ENCODE data around the gene PRM1. TPM values are rescaled to one million over a fixed set of nuclear protein-coding genes. Genes with fewer than 3 reads are reported as not detected.

PRM1 gene
- total RNA-seq (2021): 0.48 TPM in 1 of 3 replicates, not detected in the others
- Bru-seq, nascent RNA: not detected
- long read RNA-seq, experiment 1, partial matches to known transcripts: 0 of 1 reads
- long read RNA-seq, experiment 1, other reads (novel, unspliced or antisense): 0 of 1 reads
- long read RNA-seq, experiment 2: 0 reads
- long read RNA-seq, experiment 3: 0 reads

DNA sequence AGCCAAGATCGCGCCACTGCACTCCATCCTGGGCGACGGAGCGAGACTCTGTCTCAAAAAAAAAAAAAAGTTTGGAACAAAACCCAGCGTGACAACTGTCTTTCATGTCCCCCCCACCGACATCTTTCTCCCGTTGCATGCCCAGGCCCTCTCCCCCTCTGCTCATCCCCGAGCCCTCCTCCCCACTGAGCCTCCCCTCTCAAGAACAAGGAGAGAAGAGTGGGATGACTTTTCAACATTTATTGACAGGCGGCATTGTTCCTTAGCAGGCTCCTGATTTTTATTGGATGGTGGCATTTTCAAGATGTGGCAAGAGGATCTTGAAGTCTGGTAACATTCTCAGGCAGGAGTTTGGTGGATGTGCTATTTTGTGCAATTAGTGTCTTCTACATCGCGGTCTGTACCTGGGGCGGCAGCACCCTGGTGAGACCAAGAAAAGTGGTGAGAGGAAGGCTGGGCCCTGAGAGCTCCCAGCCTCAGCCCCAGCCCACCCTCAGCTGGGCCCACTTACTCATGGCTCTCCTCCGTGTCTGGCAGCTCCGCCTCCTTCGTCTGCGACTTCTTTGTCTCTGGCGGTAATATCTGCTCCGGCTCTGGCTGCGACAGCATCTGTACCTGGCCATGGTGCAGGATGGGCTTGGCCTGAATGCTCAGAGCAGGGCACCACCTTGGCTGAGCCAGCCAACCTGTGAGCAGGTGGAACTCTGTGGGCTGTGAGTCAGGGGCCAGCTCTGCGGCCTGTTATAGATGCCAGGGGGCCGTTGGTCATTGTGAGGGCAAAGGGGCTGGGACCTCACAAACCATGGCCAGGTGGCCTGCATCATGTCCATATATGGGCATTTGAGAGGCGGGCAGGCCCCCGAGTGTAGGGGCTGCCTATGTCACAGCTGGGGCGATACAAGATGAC lies at the start of gene PRM1:
Gene PRM1, minus strand, starts transcription at position 715 of the 907 bp plus-strand sequence. Its CDS starts 92 bp downstream, at position 623.
- CTCF ChIA-PET: interaction anchor here (0.7 kb wide), 1 partner anchor 24 kb away, joined by 4 read pairs; no protein-coding TSS in a partner anchor
- no peak within 1 kb of the TSS for H3K4me3 Mint-ChIP-seq
- H3K4me1 Mint-ChIP-seq: peaks cover 13% of the 10 kb centered on the region
- H3K9me3 Mint-ChIP-seq: peaks cover 8% of the 10 kb centered on the region
- ATAC-seq: peak; percentile 78
- TF ChIP-seq CBFB (CRISPR knock-in tag; IDR thresholded peaks at IDR 0.05; ENCODE audit: low read depth) (no peak), ZNF281 (CRISPR knock-in tag; IDR thresholded peaks at IDR 0.05) (no peak), ELF4 (CRISPR knock-in tag; IDR thresholded peaks at IDR 0.05; ENCODE audit: low read depth) (no peak), MAX (CRISPR knock-in tag; IDR thresholded peaks at IDR 0.05) (no peak), ZNF138 (CRISPR knock-in tag; conservative IDR thresholded peaks at IDR 0.05) (no peak), E2F1 (CRISPR knock-in tag; IDR thresholded peaks at IDR 0.05) (no peak), TCF7 (CRISPR knock-in tag; IDR thresholded peaks at IDR 0.05; ENCODE audit: low read depth) (no peak), TP53 (CRISPR knock-in tag; IDR thresholded peaks at IDR 0.05) (no peak), CDX4 (CRISPR knock-in tag; IDR thresholded peaks at IDR 0.05; ENCODE audit: borderline replicate concordance) (no peak), ZNF423 (CRISPR knock-in tag; IDR thresholded peaks at IDR 0.05) (no peak), TEAD1 (CRISPR knock-in tag; IDR thresholded peaks at IDR 0.05) (no peak), SOX15 (CRISPR knock-in tag; IDR thresholded peaks at IDR 0.05) (no peak), RELA (CRISPR knock-in tag; IDR thresholded peaks at IDR 0.05; ENCODE audit: borderline replicate concordance) (no peak), MYBL2 (CRISPR knock-in tag; IDR thresholded peaks at IDR 0.05) (no peak)
- TF ChIP-seq, protein P1, sequence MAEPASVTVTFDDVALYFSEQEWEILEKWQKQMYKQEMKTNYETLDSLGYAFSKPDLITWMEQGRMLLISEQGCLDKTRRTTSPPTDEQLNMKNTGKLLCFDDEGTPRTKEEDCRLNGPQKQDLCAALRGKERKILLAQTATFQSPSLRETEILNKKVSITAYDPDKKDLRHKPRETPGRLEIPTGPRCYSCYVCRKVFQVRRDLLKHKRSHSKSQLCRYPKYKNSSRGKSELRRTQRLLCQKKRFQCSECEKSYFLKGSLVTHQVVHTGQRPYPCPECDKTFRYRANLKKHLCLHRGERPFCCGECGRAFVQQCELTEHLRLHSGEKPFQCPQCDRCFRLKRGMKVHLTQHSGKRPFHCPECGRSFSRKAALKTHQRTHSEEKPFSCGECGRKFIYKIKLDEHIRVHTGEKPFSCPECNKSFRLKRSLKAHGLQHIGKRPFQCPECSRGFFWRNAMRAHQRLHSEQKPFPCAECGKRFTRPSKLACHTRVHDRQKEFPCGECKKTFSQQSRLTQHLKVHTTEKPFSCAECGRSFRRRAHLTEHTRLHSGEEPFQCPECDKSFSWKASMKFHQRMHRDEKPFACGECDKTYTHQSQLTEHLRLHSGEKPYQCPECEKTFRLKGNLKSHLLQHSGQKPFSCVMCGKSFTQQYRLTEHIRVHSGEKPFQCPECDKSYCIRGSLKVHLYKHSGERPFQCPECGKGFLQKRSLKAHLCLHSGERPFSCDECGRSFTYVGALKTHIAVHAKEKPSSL (CRISPR knock-in tag; conservative IDR thresholded peaks at IDR 0.05): no peak
- H3K27me3 Mint-ChIP-seq (ENCODE audit: low read depth): no peaks in the 10 kb centered on the region; the same call in 1 of the 2 replicates
- POLR2A ChIA-PET: no interaction called here
- no peak within 1 kb of the TSS for H3K27ac Mint-ChIP-seq
- no peaks in the 10 kb centered on the region for H3K36me3 Mint-ChIP-seq
- no peak for DNase-seq (ENCODE audit: low spot score)

Measured in WTC11 (cell line).